ENCODE data around the gene APOC1. TPM values are rescaled to one million over a fixed set of nuclear protein-coding genes. Genes with fewer than 3 reads are reported as not detected.

Gene APOC1
- total RNA-seq, 1 experiment from 2014 or later = 86.5 TPM

DNA sequence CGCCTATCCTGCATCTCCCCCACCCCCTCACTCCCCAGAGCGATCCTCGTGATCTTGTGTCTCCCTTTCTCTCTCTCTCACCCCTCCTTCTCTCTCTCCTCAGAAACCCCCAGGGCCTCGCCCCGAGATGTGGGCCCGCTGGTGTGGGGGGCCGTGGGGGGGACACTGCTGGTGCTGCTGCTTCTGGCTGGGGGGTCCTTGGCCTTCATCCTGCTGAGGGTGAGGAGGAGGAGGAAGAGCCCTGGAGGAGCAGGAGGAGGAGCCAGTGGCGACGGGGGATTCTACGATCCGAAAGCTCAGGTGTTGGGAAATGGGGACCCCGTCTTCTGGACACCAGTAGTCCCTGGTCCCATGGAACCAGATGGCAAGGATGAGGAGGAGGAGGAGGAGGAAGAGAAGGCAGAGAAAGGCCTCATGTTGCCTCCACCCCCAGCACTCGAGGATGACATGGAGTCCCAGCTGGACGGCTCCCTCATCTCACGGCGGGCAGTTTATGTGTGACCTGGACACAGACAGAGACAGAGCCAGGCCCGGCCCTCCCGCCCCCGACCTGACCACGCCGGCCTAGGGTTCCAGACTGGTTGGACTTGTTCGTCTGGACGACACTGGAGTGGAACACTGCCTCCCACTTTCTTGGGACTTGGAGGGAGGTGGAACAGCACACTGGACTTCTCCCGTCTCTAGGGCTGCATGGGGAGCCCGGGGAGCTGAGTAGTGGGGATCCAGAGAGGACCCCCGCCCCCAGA is 36.1 kb upstream of the APOC1 start:
- no peaks in the 10 kb centered on the region for H3K27me3 Mint-ChIP-seq (ENCODE audit: low read depth)
- TF ChIP-seq ZNF396 (CRISPR knock-in tag; IDR thresholded peaks at IDR 0.05; ENCODE audit: borderline replicate concordance) (no peak), PRRX2 (CRISPR knock-in tag; IDR thresholded peaks at IDR 0.05) (no peak), CDX4 (CRISPR knock-in tag; IDR thresholded peaks at IDR 0.05; ENCODE audit: borderline replicate concordance) (no peak), TEAD1 (CRISPR knock-in tag; IDR thresholded peaks at IDR 0.05) (no peak)
- TF ChIP-seq, protein P1, sequence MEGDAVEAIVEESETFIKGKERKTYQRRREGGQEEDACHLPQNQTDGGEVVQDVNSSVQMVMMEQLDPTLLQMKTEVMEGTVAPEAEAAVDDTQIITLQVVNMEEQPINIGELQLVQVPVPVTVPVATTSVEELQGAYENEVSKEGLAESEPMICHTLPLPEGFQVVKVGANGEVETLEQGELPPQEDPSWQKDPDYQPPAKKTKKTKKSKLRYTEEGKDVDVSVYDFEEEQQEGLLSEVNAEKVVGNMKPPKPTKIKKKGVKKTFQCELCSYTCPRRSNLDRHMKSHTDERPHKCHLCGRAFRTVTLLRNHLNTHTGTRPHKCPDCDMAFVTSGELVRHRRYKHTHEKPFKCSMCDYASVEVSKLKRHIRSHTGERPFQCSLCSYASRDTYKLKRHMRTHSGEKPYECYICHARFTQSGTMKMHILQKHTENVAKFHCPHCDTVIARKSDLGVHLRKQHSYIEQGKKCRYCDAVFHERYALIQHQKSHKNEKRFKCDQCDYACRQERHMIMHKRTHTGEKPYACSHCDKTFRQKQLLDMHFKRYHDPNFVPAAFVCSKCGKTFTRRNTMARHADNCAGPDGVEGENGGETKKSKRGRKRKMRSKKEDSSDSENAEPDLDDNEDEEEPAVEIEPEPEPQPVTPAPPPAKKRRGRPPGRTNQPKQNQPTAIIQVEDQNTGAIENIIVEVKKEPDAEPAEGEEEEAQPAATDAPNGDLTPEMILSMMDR (IDR thresholded peaks at IDR 0.05) = no peak
- TF ChIP-seq, protein P2, sequence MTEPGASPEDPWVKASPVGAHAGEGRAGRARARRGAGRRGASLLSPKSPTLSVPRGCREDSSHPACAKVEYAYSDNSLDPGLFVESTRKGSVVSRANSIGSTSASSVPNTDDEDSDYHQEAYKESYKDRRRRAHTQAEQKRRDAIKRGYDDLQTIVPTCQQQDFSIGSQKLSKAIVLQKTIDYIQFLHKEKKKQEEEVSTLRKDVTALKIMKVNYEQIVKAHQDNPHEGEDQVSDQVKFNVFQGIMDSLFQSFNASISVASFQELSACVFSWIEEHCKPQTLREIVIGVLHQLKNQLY (CRISPR knock-in tag; IDR thresholded peaks at IDR 0.05) = no peak
- H3K27ac Mint-ChIP-seq = peak overlapping the region; percentile 49; the same call in 1 of the 2 replicates
- H3K9me3 Mint-ChIP-seq = no peaks in the 10 kb centered on the region
- DNase-seq (ENCODE audit: low spot score) (no peak), ATAC-seq (no peak)
- H3K4me1 Mint-ChIP-seq = peaks cover 39% of the 10 kb centered on the region
- no peak overlapping the region for H3K4me3 Mint-ChIP-seq
- POLR2A ChIA-PET = interaction anchor here (0.6 kb wide), 1 partner anchor 30 kb away, joined by 4 read pairs; no protein-coding TSS in a partner anchor
- H3K36me3 Mint-ChIP-seq = peaks cover 38% of the 10 kb centered on the region
- CTCF ChIA-PET = interaction anchor here (1.6 to 2.4 kb wide), 2 partner anchors 26 to 94 kb away, joined by 5 to 6 read pairs; no protein-coding TSS in a partner anchor

- DNase-seq (ENCODE audit: low spot score) (peak; percentile 33), ATAC-seq (no peak)
- Mint-ChIP-seq H3K27ac (peak overlapping the region; percentile 64), H3K4me3 (no peak overlapping the region), H3K9me3 (no peaks in the 10 kb centered on the region), H3K27me3 (ENCODE audit: low read depth) (no peaks in the 10 kb centered on the region), H3K4me1 (peaks cover 40% of the 10 kb centered on the region), H3K36me3 (peaks cover 34% of the 10 kb centered on the region)
- POLR2A ChIA-PET = interaction anchor here (0.6 kb wide), 1 partner anchor 10 kb away, joined by 8 read pairs; no protein-coding TSS in a partner anchor
- CTCF ChIA-PET = no interaction called here
- TF ChIP-seq ZNF423 (CRISPR knock-in tag; IDR thresholded peaks at IDR 0.05) = no peak
- no peak for TF ChIP-seq FOXK1 (CRISPR knock-in tag; IDR thresholded peaks at IDR 0.05)
- no peak for TF ChIP-seq ERG (CRISPR knock-in tag; IDR thresholded peaks at IDR 0.05)
- TF ChIP-seq ZNF416 (CRISPR knock-in tag; IDR thresholded peaks at IDR 0.05) = no peak
- TF ChIP-seq NFATC4 (CRISPR knock-in tag; IDR thresholded peaks at IDR 0.05) = no peak
- no peak for TF ChIP-seq RELA (CRISPR knock-in tag; IDR thresholded peaks at IDR 0.05; ENCODE audit: borderline replicate concordance)
- TF ChIP-seq CDX4 (CRISPR knock-in tag; IDR thresholded peaks at IDR 0.05; ENCODE audit: borderline replicate concordance) = no peak
- no peak for TF ChIP-seq GABPB1 (CRISPR knock-in tag; IDR thresholded peaks at IDR 0.05)
- TF ChIP-seq GTF2I (CRISPR knock-in tag; conservative IDR thresholded peaks at IDR 0.05) = no peak
- TF ChIP-seq ZNF121 (CRISPR knock-in tag; IDR thresholded peaks at IDR 0.05) = no peak; the same call in 1 of the 2 replicates
- TF ChIP-seq ZNF425 (CRISPR knock-in tag; conservative IDR thresholded peaks at IDR 0.05) = no peak
- no peak for TF ChIP-seq MXD4 (CRISPR knock-in tag; IDR thresholded peaks at IDR 0.05; ENCODE audit: borderline replicate concordance)
- TF ChIP-seq ZNF396 (CRISPR knock-in tag; IDR thresholded peaks at IDR 0.05; ENCODE audit: borderline replicate concordance) = no peak
- TF ChIP-seq CBFB (CRISPR knock-in tag; IDR thresholded peaks at IDR 0.05; ENCODE audit: low read depth) = no peak
- no peak for TF ChIP-seq ATF1 (CRISPR knock-in tag; IDR thresholded peaks at IDR 0.05)
These were observed 34.9 kb upstream of the APOC1 start for GRCh38 chr19:44879309-44880065.
